ENCODE results near the gene KRTAP5-10.

GRCh38 chr11:71556018-71556417 is 9.3 kb upstream of the KRTAP5-10 start:
- TF ChIP-seq EZH2 (IDR thresholded peaks at IDR 0.05; ENCODE audit: low read length, missing control alignments) (no peak), CTCF (conservative IDR thresholded peaks at IDR 0.05 in 1 of 2, IDR thresholded peaks at IDR 0.05 in 1 of 2; ENCODE audit: low read depth in 1 of 2, low read length in 2 of 2) (no peak)

Measured in fibroblast of lung (primary cell).